ENCODE measurements around the gene CNNM4.
"Not testable (repeated sequence)": the region's sequence is repeated elsewhere in the genome, so short reads cannot be mapped to it uniquely, and the experiment has no call there.

CNNM4 gene

DNA sequence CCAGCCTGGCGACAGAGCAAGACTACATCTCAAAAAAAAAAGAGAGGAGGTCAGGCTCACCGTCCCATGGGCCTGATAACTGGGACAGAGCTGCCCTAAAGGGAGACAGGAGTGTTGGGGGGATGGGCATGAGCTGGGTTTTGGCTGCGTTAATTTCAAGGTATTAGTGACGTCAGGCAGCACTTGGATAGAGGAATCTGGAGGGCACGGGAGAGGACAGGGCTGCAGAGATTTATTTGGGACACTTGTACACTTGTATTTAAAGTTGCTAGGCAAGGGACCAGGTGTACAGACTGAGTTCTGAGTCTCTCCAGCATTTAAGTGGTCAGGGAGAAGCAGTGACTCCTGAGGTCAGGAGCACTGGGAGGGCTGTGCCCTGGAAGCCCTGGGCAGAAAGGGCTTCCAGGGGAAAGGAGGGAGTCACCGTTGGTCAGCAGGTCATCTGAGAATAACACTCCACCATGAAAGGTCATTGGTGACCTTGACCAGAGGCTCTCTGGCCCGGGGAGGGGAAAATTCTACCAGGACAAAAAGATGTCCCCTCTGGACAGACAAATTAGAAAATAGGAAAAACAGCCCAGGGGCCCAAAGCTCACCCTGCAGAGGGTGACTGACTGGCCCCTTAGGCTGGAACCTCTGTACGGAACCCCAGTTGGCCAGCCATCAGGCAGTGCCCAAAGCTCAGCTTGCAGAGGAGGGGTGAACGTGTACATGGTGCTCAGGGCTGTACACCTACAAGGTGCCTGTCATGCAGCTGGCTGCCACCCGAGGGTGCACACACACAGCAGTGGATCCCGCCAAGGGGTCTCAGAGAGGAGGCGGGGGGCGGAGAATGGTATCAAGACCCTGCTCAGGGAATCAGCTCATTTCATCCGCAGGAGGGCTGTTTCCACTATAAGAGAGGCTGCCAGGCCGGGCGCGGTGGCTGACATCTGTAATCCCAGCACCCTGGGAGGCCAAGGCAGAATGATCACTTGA lies 32.4 kb downstream of the CNNM4 start:
- no peak for DNase-seq (ENCODE audit: low read depth)

DNA sequence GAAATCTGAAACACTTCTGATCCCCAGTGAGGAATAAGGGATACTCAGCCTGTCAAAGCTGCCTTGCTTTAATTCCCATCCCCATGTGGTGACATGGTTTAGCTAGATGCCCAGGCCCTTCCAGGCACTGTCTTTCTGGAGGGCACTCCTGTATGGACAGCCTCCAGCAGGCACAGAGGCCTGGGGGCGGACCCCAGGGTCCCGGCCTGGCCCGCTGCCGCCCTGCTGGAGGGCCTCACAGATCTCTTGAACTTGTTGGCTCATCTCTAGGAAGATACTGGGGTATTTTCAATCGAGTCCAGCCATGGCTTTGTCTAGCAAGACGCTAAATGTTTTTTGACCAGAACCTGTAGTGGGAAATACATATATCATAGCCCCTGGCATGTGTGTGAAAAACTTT lies 34.4 kb downstream of the CNNM4 start:
- DNase-seq (ENCODE audit: low read depth) = no peak

DNA sequence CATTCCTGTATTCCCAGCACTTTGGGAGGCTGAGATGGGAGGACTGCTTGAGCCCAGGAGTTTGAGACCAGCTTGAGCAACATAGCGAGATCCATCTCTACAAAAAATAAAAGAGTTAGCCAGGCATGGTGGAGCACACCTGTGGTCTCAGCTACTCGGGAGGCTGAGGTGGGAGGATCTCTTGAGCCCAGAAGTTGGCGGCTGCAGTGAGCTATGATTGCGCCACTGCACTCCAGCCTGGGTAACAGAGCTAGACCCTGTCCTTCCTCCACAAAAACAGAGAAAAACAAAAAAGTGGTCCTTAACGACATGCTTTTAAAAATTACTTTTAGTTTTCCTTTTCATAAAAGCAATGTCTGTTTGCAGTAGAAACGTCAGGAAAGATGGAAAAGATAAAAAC lies 35.8 kb downstream of the CNNM4 start:
- not testable (repeated sequence) for DNase-seq (ENCODE audit: low read depth)

DNA sequence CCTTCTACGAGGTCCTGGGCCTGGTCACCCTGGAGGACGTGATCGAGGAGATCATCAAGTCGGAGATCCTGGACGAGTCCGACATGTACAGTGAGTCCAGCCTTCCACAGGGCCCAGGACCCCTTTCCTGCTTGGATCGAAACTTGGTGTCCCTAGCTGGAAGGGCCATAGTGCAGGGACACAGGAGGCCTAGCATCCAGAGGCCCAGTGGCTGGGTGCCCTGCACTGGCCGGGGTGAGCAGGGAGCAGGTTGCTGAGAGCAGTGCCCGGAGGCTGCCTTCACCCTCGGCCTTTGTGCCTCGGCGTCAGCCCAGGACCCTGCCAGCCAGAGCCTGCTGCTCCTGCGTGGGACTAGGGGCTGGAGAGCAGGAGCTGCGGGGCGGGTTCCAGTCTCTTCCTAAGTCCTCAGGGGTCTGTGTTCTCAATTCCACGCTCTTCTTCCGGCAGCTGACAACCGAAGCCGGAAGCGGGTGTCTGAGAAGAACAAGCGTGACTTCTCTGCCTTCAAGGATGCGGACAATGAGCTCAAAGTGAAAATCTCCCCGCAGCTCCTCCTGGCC lies 36.4 kb downstream of the CNNM4 start:
- DNase-seq (ENCODE audit: low read depth) = no peak

DNA sequence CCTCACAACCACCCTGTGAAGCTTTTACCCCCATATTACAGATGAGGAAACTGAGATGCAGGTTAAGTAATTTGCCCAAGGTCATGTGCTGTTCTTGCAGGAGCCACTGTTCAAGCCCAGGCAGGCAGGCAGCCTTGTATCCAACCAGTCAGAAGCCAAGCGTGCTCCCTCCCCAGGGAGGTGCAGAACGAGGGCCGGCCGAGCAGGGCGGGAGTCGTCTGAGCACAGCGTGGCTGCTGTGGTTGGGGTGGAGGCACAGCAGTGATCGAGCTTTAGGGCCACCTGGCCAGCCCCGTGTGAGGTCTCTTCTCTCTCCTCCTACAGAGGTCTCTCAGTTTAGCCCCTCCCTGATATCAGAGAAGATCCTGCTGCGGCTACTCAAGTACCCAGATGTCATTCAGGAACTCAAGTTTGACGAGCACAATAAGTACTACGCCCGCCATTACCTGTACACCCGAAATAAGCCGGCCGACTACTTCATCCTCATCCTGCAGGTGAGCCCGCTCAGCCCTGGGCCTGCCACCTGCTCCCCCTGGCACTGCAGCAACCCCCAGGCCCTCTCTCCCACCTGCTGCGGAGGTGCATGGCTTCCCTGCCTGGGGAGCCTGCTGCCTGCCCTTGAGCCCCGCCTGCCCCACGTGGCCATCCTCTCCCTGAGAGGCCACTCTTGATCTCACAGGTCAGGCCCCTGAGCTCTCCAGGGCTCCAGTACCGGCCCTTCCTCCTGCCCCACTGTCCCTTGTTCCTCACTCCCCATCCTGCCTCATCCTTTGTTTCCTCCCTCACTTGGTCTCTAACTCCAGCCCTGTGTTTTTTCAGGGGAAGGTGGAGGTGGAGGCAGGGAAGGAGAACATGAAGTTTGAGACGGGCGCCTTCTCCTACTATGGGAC lies 38.3 kb downstream of the CNNM4 start:
- no peak for DNase-seq (ENCODE audit: low read depth)

DNA sequence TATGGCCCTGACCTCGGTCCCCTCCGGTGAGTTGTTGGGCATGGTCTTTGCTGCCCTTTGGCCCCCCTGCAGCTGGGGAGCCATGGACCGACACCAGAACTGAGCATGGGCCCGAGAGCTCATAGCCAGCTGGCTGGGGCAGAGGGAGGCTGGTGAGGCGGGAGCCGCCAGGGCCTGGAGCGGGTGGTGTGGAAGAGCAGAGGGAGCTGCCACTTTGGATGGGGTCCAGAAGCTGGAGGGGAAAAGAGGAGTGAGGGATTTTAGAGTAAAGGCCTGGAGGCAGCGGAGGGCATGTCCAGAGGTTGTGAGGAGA lies 38.9 kb downstream of the CNNM4 start:
- DNase-seq (ENCODE audit: low read depth) = no peak

DNA sequence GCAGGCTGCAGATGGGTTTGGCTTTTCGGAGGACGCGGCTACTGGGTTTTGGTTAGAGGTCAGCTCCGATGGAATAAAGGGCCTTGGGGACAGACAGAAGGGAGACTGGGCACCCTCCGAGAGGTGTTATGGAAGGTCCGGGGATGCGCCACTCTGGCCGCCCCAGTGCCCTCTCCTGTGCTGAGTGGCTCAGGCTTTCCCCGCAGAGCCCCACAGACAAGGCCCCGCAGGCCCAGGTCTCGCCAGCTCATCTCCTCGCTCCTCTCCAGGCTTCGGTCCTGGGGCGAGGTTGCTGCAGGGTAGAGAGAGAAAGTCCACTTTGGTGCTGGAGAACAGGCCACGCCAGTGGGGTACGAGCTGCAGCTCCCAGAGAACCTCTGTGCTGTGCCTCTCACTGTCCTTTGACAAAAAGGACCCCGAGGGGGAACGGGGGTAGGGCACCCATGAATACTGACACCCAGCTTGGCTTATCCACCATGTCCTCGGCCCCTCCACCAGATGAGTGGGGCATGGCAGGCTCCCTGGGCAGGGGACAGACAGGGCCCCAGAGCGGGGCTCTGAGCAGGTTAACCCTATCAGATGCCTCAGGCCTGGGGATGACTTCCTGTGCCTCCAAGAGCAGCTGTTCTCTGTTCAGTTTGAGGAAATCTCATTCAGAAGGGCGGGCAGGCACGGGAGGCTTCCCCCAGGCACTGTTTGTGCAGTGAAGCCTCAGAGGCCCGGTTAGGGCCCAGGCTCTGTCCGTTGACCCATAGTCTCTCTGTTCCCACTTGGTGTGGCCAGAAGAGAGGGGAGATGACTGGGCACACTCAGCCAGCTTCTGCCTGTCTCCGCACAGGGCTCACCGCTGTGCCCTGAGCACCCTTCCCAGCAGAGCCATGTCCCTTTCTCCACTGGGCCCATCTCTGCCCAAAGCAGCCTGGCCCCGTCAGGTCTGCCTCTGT lies 39.6 kb downstream of the CNNM4 start:
- peak; percentile 42 for DNase-seq (ENCODE audit: low read depth)

DNA sequence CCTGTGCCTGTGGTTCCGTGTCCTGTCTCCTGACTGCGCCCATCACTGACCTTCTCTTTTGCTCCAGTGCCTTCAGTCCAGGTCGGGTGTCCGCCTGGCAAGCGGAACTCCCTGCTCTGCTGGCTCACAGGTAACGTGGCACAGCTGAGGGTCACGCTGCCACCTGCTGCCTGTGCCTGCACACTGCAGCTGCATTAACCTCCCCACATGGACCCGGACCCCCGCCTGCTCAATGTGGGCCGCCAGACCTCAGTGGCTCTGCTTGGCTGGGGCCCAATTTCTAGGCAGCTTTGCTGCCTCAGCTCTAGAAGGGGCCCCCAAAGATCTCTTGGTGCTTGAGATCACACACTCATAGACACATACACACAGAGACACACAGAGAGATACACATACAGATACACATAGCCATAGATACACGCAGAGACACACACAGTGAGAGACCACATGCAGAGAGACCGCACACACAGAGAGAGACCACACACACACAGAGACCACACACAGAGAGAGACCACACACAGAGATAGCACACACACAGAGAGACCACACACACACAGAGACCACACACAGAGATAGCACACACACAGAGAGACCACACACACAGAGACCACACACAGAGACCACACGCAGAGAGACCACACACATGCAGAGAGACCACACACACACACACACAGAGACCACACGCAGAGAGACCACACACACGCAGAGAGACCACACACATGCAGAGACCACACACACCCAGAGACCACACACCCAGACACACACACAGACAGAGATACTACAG lies 40.5 kb downstream of the CNNM4 start:
- peak; percentile 30 for DNase-seq (ENCODE audit: low read depth)

DNA sequence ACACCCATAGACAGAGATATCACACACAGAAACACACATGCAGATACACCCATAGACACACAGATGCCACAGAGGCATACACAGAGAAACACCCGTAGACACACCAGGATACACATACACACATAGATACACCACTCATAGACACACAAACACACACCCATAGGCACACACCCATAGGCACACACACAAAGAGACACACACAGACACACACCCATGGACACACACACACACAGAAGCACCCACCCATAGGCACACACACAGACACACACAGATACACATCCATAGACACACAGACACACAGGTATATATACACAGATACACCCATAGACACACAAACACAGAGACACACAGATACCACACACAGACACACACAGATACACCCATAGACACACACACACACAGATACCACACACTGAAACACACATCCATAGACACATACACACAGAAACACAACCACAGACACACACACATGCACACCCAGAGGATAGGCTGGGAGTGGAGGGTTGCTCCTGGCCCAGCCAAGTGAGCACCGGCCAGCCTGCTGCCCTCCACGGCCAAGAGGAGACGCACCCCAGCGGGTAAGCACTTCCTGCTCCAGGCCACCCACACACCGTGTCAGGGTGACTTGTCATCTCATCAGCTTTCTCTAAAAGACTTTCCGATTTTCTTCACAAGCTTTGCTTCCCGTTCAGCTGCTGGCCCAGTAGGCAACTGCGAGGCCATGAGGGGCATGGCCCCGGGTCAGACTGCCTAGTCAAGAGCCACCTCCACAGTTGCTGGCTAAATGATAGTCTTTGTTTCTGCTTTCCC lies 41.3 kb downstream of the CNNM4 start:
- no peak for DNase-seq (ENCODE audit: low read depth)

DNA sequence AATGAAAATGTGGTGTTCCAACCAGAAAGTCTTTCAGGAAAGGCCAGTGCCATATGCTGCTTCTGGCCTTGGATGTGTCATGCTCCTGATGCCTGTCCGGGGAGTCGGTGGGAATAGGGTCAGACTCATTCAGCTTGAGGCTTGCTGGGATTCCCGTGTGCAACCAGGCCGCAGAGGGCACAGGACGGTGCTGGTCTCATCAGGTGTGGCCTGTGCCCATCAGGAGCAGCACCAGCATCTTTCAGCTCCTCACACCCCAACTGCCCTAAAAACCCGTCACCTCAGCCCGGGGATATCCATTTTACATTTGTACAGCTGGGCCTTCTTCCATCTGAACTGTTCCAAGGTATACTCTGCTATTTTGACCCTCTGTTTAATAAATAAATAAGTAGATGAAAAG lies 42.0 kb downstream of the CNNM4 start:
- no peak for DNase-seq (ENCODE audit: low read depth)

DNA sequence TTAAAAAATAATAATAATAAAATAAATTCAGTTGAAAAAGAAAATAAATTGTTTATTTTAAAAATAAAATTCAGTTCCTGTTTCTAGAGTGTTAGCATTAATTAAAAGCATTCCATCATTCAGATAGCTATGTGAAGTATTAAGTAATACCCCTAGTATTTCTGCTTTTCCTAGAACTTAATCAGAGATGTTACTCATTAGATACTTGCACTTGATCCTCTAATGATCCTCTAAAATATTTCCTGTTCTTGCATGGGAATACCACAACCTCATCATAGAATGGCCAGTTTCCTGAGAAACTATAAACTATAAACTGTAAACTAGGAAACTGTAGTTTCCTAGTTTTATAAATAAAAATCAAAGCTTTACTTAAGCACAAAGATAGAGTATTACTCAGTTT lies 44.3 kb downstream of the CNNM4 start:
- DNase-seq (ENCODE audit: low read depth) = no peak

DNA sequence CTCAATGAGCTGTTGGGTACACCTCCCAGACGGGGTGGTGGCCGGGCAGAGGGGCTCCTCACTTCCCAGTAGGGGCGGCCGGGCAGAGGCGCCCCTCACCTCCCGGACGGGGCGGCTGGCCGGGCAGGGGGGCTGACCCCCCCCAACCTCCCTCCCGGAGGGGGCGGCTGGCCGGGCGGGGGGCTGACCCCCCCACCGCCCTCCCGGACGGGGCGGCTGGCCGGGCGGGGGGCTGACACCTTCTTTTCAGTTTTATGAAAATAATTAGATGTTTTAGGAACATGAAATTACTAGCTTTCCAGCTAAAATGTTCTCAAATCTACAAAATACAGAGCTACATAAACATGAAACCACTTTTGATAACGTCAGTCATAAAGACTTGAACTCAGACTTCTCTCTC lies 45.2 kb downstream of the CNNM4 start:
- not testable (repeated sequence) for DNase-seq (ENCODE audit: low read depth)

DNA sequence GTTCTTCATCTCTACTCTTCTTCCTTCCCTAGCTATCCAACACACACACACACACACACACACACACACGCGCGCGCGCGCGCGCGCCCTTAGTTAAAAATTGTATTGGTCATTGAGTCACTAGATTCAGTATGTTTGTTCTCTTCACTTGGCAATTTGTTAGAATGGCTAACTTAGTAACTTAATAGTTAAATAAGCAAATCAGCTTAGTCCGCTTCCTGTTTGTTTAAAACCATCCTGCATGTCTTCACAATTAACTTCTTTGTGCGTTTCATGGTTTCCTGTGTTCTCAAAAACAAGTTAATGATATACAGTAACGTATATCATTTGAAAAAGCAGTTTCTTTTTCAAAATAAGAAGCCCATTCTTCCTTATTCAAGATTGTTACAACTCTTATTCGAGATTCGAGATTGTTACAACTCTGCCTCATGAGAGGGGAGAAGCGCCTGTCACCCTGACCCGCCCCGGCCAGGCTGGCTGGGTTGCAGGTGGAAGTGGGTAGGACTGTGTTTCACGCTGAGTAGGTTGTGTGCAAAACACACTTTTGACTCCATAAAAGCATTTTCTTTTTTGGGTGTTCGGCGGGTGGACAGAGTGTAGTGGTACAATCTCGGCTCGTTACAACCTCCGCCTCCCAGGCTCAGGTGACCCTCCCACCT lies 45.9 kb downstream of the CNNM4 start:
- no peak for DNase-seq (ENCODE audit: low read depth)

DNA sequence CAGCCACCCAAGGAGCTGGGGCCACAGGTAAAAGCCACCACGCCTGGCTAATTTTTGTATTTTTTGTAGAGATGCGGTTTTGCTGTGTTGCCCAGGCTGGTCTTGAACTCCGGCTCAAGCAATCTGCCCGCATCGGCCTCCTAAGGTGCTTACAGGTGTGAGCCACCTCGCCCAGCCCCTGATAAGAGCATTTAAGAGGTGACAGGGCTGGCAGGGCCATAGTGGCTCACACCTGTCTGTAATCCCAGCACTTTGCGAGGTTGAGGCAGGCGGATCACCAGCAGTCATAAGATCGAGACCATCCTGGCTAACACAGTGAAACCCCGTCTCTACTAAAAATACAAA lies 46.4 kb downstream of the CNNM4 start:
- DNase-seq (ENCODE audit: low read depth) = no peak

DNA sequence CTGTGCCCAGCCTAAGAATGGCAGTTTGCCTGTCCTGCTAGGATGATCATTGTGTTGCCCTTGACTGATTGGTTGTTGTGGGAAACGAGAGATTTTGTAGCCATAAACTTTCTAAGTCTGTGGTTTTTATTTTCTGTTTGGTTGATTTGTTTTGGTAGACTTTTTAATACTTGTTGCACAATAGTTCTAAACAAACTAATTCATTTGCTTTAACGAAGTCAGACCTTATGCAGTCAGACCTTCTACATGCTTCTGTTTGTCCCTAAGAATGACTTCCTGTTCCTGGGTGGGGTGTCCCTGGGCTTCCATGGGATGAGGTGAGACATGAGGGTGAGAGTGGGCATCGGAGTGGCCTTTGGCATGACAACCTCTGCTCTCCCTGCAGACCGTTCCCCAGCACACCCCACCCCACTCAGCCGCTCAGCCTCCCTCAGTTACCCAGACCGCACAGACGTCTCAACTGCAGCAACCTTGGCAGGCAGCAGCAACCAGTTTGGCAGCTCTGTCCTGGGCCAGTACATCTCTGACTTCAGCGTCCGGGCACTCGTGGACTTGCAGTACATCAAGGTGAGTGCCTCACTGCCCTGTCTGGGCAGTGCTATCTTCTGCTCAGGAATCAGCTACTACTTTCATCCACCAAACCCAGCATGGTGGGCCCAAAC lies 47.6 kb downstream of the CNNM4 start:
- DNase-seq (ENCODE audit: low read depth) = no peak

DNA sequence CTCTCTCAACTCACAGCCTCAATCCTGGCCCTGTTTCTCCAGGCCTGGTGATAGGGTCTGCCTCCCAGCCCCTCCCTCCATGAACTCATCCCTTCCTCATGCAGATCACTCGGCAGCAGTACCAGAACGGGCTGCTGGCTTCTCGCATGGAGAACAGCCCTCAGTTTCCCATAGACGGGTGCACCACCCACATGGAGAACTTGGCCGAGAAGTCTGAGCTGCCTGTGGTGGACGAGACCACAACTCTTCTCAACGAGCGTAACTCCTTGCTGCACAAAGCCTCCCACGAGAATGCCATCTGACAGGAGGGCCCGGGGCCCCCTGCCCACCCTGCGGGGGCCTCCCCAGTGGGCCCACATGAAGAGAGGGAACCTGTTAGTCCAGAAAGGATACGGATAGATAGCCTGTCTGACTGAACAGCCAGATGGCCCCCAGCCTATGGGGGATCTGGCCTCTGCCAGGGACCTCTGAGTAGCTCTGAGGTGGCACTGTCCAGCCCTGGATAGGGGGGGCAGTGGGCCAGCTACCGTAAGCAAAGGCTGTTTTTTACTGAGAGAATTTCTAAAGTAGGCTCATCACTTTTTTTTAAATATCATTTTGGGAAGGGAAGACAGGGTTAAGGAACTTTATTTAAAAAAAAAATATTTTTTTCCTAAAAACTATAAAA lies 48.6 kb downstream of the CNNM4 start:
- DNase-seq (ENCODE audit: low read depth) = no peak

DNA sequence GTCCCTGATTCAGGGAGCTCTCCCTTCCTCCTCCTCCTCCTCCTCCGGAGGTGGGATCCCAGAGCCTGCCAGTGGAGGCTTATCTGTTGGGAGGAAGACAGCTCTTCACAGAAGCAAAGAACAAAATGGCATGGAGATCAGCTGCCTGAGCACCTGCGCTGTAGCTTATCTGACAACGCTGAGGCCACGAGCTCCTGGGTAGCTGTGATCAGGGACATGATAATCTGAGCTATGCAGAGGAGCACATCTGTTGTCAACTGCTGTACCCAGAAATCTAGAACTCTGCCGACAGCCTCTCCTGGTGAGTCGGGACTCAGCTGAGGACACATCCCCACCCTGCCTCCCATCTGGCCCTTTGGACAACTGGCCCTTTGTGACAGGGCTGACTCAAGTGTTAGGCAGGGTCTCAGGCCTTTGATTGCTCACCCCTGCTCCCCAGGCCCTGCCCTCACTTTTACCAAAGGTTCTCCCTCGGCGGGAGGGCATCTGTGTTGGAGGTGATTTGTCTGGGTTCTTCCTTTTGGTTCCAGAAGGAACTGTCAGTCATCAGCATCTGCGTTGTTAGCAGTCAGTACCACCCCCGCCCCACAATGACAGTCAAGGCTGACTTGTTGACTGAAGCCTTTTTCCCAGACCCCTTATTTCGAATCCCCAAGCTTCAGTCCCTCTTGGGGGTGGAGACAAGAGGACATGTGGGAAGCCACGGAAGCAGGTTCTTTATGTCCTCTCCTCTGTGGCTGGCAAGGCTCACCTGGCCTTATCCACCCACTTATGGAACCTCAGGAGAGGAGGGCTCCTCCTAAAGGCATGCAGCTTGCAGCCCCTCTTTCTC lies 49.5 kb downstream of the CNNM4 start:
- no peak for DNase-seq (ENCODE audit: low read depth)

DNA sequence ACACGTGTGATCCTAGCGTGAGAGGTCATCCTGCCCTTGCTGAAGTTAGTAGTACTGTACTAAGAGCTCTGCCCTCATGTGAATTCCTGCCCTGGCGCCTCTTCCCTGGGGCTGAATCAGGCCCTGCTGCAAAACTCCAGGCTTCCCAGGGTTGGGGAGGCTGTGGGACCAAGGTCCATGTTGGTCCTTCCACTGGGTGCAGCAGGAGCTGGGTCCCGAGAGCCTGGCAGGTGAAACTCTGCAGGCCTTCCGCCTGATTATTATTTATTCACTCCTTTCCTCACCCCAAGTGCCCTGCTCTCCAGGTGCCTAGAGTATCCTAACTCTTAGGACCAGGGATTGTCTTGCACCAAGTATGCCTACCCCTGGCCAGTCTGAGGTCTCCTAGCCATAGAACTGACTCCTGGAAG lies 50.1 kb downstream of the CNNM4 start:
- DNase-seq (ENCODE audit: low read depth) = no peak

Measured in CMK (cell line).